ENCODE results near the gene CLDN12.

The CLDN12 gene

GRCh38 chr7:90424720-90425119 lies 21.5 kb downstream of the CLDN12 start:
- no peak for TF ChIP-seq EZH2 (IDR thresholded peaks at IDR 0.05; ENCODE audit: borderline replicate concordance, low read depth, low read length, severe bottlenecking)
- no peak for TF ChIP-seq CTCF (IDR thresholded peaks at IDR 0.05; ENCODE audit: borderline replicate concordance, extremely low read depth, low read length, poor library complexity, severe bottlenecking)
- Histone ChIP-seq H3K27me3 (ENCODE audit: insufficient read depth, low read length, poor library complexity) (no peaks in the 10 kb centered on the region), H3K27ac (ENCODE audit: low read length) (no peak overlapping the region), H3K9me3 (ENCODE audit: insufficient read depth, low read length, severe bottlenecking) (no peaks in the 10 kb centered on the region), H3K36me3 (ENCODE audit: insufficient read depth, low read length) (no peaks in the 10 kb centered on the region), H3K4me3 (ENCODE audit: low read depth in 1 of 2, low read length in 2 of 2) (no peak overlapping the region), H4K20me1 (ENCODE audit: insufficient read depth, low read length) (no peaks in the 10 kb centered on the region), H3K79me2 (ENCODE audit: insufficient read depth, low read length) (no peaks in the 10 kb centered on the region), H3K9ac (ENCODE audit: low read depth, low read length) (no peak overlapping the region), H3K4me2 (ENCODE audit: insufficient read depth, low read length) (no peak overlapping the region), H3K4me1 (ENCODE audit: insufficient read depth, low read length) (no peaks in the 10 kb centered on the region), H2AFZ (ENCODE audit: low read depth, low read length) (no peak overlapping the region)
- no peak for DNase-seq
- no peak for ATAC-seq (ENCODE audit: insufficient read depth, low read depth)

DNA sequence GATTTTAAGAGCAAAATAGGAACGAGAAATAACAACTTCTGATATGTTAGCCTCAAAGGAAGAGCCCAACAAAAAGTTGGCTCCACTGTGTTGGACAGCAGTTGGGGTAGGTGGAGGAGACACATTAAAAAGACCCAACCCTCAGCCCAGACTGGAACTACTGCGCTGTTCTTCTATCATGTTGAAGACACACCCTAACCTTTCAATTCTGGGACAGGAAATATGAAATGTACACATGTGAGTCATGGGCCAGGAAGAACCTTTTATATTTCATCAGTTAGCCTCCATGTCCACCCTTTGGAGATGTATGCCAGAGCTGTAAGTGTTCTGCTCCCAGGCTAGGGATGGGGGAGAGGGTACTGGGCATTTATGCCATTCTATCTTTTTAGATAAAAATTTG lies 22.1 kb downstream of the CLDN12 start:
- Histone ChIP-seq H3K4me2 (ENCODE audit: insufficient read depth, low read length) (no peak overlapping the region), H3K79me2 (ENCODE audit: insufficient read depth, low read length) (no peaks in the 10 kb centered on the region), H3K9me3 (ENCODE audit: insufficient read depth, low read length, severe bottlenecking) (no peaks in the 10 kb centered on the region), H3K36me3 (ENCODE audit: insufficient read depth, low read length) (no peaks in the 10 kb centered on the region), H3K4me3 (ENCODE audit: low read depth in 1 of 2, low read length in 2 of 2) (no peak overlapping the region), H4K20me1 (ENCODE audit: insufficient read depth, low read length) (no peaks in the 10 kb centered on the region), H3K9ac (ENCODE audit: low read depth, low read length) (no peak overlapping the region), H3K27ac (ENCODE audit: low read length) (no peak overlapping the region), H3K4me1 (ENCODE audit: insufficient read depth, low read length) (no peaks in the 10 kb centered on the region), H3K27me3 (ENCODE audit: insufficient read depth, low read length, poor library complexity) (no peaks in the 10 kb centered on the region), H2AFZ (ENCODE audit: low read depth, low read length) (no peak overlapping the region)
- ATAC-seq (ENCODE audit: insufficient read depth, low read depth) (no peak), DNase-seq (no peak)
- no peak for TF ChIP-seq CTCF (IDR thresholded peaks at IDR 0.05; ENCODE audit: borderline replicate concordance, extremely low read depth, low read length, poor library complexity, severe bottlenecking)
- no peak for TF ChIP-seq EZH2 (IDR thresholded peaks at IDR 0.05; ENCODE audit: borderline replicate concordance, low read depth, low read length, severe bottlenecking)

DNA sequence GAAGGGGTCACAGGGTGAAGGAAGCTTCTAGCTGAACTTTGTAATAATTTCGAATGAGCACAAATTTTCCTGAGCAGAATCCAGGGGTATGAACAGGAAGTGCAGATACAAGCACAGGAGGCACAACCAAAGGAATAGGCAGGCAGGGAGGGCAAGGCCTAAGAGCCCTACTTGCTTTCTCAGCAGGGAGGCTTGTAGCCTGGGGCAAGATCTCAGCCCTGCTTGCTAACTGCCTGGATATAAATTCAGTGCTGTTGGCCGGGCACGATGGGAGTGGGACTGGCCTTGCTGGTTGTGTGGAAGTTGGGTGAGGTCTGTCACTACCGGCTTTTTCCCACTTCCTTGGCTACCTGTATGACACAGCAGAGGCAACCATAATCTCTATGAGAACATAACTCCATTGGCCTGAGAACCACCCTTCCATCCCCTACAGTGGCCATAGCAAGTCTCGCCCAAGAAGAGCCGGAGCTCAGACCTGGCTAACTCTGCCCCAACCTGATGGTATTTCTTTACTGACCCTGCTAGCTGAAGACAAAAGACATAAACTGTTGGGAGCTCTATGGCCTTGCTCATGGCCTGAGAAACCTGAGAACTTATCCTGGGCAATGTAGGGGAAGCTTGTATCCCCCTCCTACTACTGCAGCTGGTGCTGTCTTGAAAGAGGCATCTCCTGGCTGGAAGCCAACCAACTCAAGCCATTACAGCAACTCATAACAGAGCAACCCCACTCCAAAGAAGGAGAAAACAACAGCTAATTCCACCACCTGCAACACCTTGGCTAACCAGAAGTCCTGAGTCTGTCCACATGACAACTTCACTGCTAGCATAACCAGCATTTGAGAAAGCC lies 27.6 kb downstream of the CLDN12 start:
- DNase-seq (no peak), ATAC-seq (ENCODE audit: insufficient read depth, low read depth) (no peak)
- Histone ChIP-seq H3K4me3 (ENCODE audit: low read depth in 1 of 2, low read length in 2 of 2) (no peak overlapping the region), H3K4me2 (ENCODE audit: insufficient read depth, low read length) (no peak overlapping the region), H3K79me2 (ENCODE audit: insufficient read depth, low read length) (no peaks in the 10 kb centered on the region), H3K9me3 (ENCODE audit: insufficient read depth, low read length, severe bottlenecking) (peaks cover 20% of the 10 kb centered on the region), H3K27ac (ENCODE audit: low read length) (no peak overlapping the region), H3K9ac (ENCODE audit: low read depth, low read length) (no peak overlapping the region), H4K20me1 (ENCODE audit: insufficient read depth, low read length) (no peaks in the 10 kb centered on the region), H3K36me3 (ENCODE audit: insufficient read depth, low read length) (no peaks in the 10 kb centered on the region), H3K27me3 (ENCODE audit: insufficient read depth, low read length, poor library complexity) (no peaks in the 10 kb centered on the region), H2AFZ (ENCODE audit: low read depth, low read length) (no peak overlapping the region), H3K4me1 (ENCODE audit: insufficient read depth, low read length) (no peaks in the 10 kb centered on the region)
- no peak for TF ChIP-seq CTCF (IDR thresholded peaks at IDR 0.05; ENCODE audit: borderline replicate concordance, extremely low read depth, low read length, poor library complexity, severe bottlenecking)
- TF ChIP-seq EZH2 (IDR thresholded peaks at IDR 0.05; ENCODE audit: borderline replicate concordance, low read depth, low read length, severe bottlenecking) = no peak

All from DND-41 (cell line).